Activated CD8-positive, alpha-beta memory T cell treated with anti-CD3 and anti-CD28 coated beads, Interleukin-2, amount 50 U/mL, for 24 hours (primary cell): Measurements from ENCODE around the gene PROM2.
"Not testable (repeated sequence)": the region's sequence is repeated elsewhere in the genome, so short reads cannot be mapped to it uniquely, and the experiment has no call there.

ENCODE experiments used
- DNase-seq: peaks from one replicate; pipeline ENCODE4 v3.0.0-alpha.2; 2020; ENCODE audit errors: extremely low read depth

The PROM2 gene

DNA sequence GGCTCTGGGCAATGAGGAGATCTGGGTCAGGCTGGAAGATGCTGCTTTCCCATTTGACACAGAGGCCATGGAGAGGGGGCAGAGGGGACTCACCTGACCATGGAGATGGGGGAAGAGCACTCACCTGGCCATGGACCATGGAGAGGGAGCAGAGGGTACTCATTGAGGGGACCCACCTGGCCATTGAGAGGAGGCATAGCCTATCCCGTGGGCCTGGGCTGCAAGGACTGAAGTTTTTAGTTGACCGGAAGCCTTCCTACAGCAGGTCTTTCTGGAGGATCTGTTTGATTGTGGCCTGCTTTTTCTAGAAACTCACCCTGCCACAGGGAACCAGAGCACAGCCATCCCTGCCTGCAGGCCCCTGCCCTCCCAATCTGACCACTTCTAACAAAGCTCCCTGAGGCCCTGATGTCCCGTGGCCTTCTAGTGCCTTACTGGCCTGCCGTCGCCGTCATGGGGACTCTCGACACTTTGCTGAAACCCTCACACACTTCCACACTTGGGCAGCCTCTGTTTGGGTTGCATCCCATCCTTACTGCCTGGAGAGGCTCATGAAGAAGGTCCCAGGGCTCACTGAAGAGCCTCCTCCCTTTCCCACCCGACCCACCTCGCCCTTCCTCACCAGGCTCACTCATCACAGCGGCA is 5.1 kb upstream of the PROM2 start:
- DNase-seq = no peak

DNA sequence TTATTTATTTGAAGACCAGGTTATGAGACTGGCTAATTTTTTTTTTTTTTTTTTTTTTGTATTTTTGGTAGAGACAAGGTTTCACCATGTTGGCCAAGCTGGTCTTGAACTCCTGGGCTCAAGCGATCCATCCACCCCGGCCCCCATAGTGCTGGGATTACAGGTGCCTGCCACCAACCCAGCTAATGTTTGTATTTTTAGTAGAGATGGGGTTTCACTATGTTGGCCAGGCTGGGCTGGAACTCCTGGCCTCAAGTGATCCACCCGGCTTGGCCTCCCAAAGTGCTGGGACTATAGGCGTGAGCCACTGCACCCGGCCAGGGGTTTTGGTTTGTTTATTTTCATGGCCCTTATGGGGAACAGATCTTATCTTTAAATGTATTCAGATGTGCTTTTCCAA is 4.5 kb upstream of the PROM2 start:
- DNase-seq = not testable (repeated sequence)

DNA sequence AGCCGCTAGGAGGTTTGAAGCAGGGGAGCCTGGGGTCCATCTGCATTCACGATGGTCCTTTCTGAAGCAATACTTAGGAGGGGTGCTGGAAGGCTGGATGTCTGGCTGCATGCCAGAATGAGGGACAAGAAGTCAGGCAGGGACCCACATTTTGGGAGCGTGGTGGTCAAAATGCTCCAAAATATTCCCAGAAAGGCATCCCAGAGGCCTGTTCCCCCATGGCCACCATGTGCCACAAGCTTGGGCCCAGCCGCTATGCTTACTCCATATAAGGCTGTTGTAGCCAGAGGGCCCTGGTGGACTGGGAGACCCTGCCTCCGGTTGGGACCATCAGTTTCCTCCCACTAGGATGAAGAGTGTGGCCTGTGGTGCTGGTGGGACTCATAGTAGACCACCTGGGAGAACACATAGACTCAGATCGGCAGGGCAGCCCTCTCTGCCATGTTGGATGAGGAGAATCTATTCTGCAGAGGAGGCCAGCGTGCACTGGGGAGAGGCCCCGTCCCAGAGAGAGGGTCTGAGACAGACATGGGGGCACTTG is 3.6 kb upstream of the PROM2 start:
- no peak for DNase-seq

DNA sequence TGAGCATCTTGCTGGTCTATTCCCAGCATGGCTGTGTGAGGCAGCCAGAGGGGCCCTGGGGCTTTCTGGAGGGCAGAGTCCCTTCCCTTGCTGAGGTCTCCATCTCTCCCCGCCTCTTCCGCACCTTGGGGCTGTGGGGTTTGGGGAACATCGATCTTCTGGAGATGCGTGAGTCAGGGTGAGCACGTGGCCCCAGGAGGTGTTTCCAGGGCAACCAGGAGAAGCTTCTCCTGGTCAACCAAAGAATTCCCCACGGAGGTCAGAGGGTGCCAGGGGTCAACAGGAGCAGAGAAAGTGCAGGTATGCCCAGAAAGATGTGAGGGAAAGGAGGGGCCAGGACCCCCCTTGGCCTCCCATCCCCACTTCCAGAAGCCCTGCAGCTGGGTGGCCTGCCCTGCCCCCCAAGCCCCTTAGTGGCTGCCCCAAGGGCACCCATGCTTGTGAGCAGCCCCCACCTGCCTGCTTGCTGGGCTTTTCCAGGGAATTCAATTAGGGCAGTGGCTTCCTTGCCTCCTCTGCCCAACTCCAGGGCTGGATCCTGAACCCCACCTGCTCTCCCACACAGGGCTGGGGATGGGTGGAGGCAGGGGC is 2.8 kb upstream of the PROM2 start:
- DNase-seq = no peak

DNA sequence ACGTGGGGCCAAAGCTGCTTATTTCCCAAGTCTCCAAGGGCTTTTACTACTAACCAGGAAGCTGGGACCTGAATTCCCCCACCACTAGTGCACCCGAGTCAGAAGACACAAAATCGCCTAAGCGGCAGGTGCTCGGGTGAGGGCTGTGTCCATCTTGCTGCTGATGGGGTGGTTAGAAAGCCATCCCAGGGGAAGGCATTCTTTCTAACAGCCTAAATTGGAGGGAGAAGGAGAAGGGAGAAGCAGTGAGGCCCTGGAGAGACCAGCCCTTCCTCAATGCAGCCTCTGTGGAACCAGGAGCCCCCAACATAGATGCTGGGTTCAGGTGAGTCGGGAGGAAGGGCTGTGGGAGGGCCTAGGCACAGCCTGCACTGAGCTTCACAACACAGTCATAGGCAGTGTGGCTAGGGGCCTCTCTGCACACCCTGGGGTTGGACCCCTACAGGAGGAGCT is 1.9 kb upstream of the PROM2 start:
- no peak for DNase-seq

DNA sequence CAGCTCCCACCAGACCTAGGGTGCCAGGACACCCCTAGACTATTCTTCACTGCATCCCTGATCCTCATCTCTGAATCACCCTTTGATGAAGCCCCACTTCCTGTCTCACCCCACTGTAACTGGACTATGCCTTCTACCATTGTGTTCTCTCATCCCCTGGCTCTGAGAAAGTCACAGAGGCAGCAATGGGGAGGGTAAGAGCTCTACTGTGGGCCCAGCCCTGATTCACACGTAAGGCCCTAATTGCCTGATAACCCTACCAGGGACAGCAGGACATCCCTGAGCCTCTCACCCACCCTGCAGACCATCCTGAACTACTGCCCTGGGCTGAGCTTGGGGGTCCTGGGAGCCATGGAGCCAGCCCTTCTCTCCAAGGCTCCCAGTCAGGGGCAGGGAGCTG is 1.5 kb upstream of the PROM2 start:
- DNase-seq = no peak

DNA sequence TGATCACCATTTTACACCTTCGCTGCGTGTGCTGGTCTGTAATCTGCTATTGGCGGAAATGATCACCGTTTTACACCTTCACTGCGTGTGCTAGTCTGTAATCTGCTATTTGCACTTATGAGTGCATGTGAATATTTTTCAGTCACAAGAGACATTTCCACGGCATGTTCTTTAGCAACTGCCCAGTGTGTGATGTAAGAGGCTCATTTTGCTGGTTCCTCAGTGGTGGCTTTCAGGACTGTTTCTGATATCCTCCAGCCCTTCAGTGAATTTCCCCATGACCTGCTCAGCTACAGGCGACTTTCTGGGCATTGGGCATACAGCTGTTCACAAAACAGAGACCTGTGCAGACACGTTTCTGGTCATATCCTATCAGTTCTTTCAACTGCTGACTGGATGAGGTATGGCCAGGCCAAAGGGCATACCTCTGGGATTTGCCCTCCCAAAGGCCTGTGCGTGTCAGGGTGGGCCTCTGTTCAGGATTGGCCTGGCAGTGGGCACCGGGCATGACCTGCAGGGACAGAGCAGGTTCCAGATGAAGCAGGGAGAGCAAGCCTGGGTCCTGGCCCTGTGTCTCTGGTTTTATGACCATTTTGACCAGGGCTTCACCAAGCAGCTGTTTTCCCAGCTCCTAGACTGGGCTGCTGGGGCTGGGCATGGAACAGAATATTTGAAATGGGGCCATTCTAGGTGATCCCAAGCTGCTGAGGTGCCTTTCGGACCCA is 521 bp upstream of the PROM2 start:
- no peak for DNase-seq

DNA sequence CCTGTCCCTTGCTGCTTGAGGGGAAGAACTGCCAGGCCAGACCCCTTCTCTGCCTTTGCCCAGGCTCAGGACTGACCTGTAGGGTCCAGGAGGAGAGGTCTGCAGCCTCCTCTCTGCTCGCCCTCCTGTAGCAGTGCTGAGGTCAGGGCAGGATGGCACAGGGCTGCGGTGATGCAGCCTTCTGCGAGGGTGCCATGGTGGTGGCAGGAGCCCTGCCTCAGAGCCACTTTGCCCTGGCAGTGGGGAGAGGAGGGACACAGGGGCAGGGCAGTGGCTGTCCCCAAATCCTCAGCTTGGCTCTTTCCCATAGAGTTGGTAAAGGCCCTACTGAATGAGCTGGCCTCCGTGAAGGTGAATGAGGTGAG is 884 bp downstream of the PROM2 start:
- no peak for DNase-seq

DNA sequence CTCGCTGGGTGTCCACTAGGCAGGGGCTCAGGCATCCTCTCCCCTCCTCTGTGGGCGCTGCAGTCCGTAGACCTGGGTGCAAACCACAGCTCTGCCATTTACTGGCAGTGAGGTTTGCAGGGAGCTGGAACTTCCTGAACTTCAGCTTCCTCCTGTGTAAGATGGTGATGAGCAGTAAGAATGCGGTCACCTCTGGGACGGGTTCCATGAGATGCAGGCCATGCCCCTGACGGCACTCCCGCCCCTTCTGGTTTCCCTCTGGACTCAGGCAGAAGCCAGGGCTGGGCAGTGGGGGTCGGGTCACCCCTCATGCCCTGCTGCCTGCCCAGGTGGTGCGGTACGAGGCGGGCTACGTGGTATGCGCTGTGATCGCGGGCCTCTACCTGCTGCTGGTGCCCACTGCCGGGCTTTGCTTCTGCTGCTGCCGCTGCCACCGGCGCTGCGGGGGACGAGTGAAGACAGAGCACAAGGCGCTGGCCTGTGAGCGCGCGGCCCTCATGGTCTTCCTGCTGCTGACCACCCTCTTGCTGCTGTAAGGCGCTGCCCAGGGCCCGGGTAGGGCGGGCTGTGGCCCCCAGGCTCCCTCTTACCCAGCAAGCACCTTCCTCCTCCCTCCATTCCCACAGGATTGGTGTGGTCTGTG is 1.5 kb downstream of the PROM2 start:
- DNase-seq = no peak

DNA sequence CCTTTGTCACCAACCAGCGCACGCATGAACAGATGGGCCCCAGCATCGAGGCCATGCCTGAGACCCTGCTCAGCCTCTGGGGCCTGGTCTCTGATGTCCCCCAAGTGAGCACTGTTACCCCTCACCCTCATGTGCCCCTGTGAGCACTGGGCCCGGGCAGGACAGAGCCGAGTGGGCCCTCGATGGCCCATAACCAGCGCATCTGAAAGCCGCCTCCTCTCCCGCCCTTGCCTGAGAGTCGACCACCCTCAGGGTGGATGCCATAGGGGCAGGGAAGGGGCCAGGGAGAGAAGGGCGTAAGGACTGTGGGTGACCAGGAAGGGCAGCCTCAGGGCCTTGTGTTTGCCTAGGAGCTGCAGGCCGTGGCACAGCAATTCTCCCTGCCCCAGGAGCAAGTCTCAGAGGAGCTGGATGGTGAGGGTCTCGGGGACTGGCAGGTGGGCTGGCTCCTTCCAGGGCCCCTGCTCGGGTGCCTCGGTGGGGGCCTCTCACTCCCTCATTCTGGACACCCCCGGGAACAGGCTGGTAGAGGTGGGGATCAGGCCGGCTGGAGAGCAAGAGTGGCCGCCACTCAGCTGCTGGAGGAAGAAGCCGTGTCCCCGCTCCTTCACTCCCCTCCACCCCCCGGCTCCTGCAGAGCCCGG is 2.1 kb downstream of the PROM2 start:
- no peak for DNase-seq

DNA sequence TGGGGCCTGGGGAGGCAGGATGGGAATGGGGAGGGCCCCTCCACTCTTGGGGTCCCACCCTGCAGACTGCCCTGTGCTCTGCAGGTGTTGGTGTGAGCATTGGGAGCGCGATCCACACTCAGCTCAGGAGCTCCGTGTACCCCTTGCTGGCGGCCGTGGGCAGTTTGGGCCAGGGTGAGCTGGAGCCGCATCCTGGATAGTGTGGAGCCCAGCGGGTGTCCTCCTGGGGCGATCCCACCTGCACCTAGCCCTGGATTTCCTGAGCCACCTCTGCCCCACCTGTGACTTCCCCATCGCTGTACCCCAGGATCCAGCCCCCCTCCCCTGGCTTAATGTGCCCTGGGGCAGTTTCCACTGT is 2.6 kb downstream of the PROM2 start:
- no peak for DNase-seq

DNA sequence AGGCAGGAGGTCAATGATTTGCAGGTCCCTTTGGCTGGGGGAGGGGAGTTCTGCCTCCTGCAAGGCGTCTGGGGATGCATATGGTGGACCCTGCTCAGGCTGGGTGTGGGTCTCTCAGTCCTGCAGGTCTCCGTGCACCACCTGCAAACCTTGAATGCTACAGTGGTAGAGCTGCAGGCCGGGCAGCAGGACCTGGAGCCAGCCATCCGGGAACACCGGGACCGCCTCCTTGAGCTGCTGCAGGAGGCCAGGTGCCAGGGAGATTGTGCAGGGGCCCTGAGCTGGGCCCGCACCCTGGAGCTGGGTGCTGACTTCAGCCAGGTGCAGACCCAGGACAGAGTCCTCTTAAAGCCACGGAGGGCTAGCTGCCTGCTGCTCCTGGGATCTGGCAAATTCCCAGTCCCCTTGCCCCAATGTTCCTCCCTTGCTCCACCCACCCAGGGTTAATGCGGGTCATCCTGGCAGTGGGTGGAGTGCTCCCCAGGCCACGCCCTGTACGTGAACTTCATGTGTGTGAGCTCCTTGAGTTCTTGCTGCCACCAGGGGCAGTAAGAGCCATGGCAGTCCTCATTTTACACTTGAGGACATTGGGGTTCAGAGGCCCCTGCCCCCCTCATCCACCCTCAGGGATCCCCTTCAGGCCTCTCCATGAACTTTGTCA is 3.1 kb downstream of the PROM2 start:
- no peak for DNase-seq

DNA sequence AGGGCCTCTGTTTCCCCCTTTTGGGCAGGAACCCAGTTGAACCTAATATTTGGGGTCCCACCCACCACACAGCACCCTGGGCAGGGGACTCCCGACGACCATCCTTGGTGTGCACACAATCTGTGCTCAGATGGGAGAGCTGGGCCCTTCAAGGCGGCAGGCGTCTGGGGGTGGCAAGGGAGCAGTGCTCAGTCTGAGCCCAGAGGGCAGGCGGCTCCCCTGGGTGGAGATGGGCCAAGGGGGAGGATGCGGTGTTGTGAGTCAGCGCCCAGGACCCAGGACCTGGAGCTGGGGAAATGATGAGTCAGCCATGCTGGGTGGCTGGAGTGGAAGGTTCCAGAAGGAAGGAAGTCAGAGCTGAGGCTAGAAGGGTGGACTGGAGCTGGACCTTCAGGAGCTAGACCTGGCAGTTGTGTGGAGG is 3.8 kb downstream of the PROM2 start:
- DNase-seq = no peak

DNA sequence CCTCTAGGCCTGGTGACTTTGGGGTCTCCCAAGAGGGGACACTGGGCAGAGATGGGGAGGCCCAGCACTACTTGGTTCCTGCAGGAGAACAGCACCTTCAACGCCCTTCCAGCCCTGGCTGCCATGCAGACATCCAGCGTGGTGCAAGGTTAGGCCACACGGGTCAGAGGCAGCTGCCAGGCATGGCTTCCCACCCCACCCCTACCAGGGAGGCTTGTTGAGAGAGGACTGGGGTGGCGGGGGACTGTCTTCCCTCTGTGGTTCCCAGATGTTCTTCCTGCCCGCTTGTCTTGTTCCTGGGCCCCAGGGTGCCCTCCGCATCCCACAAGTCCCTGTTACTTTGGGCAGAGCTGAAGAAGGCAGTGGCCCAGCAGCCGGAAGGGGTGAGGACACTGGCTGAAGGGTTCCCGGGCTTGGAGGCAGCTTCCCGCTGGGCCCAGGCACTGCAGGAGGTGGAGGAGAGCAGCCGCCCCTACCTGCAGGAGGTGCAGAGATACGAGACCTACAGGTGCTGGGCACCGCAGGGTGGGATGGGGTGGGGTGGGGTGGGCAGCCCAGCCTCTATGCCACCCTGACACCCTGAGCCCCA is 4.5 kb downstream of the PROM2 start:
- DNase-seq = no peak

DNA sequence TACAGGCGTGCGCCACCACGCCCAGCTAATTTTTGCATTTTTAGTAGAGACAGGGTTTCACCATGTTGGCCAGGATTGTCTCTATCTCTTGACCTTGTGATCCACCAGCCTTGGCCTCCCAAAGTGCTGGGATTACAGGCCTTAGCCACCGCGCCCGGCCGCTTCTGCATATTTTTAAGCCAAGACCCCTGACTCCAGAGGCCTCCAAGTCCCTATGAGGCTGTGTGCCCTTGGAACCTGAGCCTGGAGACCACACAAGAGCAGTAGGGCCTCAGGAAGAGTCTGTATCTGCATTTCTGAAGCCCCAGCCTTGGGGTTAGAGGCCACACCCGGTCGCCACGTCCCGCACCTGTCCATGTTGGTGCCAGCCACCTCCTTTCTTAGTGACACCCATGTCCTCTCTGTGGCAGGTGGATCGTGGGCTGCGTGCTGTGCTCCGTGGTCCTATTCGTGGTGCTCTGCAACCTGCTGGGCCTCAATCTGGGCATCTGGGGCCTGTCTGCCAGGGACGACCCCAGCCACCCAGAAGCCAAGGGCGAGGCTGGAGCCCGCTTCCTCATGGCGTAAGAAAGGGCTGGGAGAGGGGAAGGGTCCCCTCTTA is 5.3 kb downstream of the PROM2 start:
- no peak for DNase-seq

DNA sequence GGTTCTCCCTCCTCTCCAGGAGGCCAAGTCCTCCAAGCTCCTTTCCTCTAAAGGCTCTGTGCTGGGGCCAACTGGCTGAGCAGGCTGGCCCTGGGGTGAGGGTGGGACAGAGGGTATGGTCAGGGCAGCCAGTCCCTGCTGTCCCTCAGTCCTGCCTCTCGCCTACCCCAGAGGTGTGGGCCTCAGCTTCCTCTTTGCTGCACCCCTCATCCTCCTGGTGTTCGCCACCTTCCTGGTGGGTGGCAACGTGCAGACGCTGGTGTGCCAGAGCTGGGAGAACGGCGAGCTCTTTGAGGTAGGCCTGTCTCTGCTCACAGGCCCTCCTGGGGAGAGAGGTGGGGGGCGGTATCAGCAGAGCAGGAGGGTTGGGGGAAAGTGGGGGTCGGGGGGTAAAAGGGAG is 6.8 kb downstream of the PROM2 start:
- DNase-seq = no peak

DNA sequence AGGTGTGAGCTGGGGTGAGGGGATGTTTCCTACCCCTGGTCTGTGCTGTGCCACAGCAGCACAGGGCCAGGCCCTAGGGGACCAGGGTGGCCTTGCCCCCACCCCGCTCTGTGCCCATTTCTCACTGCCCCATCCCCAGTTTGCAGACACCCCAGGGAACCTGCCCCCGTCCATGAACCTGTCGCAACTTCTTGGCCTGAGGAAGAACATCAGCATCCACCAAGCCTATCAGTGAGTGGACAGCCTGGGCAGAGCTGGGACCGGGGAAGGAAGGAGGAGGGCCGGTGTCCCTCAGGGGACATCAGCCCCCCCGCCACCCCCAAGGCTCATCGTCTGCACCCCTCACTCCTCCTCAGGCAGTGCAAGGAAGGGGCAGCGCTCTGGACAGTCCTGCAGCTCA is 7.5 kb downstream of the PROM2 start:
- no peak for DNase-seq

DNA sequence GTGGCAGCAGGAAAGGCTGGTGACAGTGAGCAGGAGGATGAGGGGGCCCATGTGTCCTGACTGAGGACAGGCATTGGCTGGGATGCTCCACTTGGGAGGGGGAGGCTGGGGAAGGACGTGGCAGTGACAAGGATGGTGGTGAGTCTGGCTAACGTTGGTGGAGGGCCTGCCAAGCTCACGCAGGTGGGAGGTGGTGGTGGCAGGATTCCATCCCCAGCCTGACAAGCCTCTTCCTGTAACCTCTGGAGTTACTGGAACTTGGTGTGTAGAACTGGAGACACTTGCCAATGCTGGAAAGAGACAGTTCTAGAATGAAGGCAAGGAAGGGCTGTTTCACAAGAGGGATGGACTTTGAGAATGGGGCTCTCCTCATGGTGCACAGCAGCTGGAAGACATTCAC is 8.2 kb downstream of the PROM2 start:
- no peak for DNase-seq

DNA sequence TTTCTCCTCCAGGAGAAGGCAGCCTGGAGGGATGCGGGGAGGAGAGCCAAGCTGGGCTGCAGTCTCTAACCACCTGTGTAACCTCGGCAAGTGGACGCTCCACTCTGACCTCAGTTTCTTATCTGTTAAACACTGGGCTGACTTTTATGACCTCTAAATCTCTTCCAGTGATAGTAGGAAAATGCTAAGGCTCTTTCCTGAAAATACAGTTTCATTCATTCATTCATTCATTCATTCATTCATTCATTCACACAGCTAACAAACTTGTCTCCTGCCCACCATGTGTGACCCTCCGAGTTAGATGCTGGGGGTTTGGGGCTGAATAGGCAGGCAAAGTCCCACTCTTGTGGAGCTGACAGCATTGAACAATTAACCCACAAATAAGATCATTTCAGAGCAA is 9.3 kb downstream of the PROM2 start:
- no peak for DNase-seq

DNA sequence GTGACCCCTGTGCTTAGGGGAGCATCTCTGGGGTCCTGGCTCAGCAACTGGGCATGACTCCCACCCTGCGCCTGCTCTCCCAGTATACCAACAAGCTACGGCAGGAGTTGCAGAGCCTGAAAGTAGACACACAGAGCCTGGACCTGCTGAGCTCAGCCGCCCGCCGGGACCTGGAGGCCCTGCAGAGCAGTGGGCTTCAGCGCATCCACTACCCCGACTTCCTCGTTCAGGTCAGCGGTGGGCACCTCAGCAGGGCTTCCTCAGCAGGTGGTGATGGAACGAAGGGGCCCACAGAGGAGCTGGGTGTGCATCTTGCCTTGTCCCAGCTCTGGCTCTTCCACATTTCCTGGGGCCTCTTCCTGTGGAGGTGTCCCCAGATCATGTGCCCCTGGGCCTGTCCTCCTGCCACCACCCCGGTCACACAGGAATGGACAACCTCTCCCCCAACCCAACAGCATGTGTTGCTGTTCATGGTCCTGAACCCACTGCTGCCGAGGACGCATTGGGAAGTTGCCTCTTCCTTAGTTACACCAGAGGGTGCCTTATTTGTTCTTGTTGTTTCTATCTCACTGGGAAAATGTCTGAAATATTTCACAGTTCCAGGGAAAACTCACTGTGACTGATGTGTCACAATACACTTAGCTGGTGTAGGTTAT is 10.8 kb downstream of the PROM2 start:
- DNase-seq = no peak
